HG03342 (cell line): ENCODE measurements around the gene GPR22.

Experiments used
- ATAC-seq: cut with Tn5 transposase; IDR thresholded peaks from one replicate; pipeline ENCODE4 v1.9.1; 2021; ENCODE audit warnings: mild to moderate bottlenecking, moderate library complexity; ENCODE audit not compliant: unreplicated experiment

GPR22 gene

DNA sequence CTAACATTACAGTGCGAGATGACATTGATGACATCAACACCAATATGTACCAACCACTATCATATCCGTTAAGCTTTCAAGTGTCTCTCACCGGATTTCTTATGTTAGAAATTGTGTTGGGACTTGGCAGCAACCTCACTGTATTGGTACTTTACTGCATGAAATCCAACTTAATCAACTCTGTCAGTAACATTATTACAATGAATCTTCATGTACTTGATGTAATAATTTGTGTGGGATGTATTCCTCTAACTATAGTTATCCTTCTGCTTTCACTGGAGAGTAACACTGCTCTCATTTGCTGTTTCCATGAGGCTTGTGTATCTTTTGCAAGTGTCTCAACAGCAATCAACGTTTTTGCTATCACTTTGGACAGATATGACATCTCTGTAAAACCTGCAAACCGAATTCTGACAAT is 4.3 kb downstream of the GPR22 start:
- no peak for ATAC-seq

DNA sequence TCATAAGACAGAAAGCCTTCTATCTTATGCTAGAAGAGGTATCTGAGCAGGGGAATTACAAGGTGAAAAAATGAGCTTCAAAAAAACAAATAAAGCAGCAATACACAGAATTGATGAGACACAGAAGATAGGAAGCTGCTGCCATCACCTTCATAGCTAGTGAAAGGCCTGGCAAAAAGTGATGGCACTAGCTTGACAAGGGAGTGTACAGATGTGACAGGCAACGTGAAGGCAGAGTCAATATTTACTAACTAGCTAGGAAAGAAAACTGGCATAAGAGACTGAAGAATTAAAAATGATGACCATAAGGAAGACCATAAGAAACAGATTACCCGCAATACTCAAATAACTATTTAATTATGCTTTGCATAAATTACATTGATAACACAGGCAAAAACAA is 9.4 kb downstream of the GPR22 start:
- no peak for ATAC-seq

DNA sequence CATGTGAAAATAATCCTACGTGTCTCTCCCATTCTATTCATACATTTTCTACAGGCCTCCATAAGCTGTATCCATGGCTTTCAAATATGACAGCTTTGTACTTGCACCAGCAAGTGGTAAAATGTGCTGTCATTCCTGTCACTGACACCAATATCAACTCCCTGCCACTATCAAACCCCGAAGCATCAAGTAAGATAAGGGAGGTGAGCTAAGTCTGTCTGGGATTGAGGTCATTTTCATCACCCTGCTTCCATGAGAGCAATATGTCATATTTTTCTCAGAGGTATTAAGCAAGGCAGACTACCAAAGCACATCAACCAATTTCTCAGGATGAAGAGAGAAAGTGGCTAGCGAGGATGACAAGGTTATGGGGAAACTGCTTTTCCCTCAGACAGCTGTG is 11.1 kb downstream of the GPR22 start:
- ATAC-seq = no peak

DNA sequence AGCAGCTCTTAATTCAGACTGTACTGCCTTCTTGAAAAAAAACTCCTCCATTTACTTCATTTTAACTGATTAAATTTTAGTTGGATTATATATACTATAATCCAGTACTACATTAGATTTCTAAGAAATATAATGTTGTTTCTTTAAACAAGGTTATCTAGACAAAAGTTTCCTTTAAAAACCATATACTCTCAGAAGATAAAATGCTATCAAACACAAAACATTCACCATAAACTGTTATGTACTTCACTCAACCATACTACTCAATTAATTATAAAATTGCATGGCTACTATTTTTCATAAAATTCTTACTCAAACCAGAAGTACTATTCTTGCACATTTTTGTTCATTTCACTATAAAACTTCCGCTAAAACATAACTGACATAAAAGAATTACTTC is 12.7 kb downstream of the GPR22 start:
- ATAC-seq = no peak

DNA sequence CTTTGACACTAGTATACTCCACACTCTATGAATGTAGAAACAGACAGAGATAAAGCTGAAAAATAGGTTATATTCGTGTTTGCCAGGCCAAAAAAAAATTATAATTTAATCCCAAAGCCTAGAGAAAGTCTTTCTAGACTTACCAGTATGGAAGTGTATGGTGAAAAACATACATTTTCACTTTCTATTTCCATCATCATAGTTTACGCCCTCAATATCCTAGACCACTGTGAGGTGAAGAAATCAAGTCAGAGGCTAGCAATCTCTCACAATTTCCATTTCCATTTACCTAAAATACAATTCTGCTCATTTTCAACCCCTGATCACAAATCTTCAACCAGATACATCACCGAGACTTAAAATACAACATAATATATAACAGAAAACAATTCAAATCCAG is 16.2 kb downstream of the GPR22 start:
- ATAC-seq = no peak

DNA sequence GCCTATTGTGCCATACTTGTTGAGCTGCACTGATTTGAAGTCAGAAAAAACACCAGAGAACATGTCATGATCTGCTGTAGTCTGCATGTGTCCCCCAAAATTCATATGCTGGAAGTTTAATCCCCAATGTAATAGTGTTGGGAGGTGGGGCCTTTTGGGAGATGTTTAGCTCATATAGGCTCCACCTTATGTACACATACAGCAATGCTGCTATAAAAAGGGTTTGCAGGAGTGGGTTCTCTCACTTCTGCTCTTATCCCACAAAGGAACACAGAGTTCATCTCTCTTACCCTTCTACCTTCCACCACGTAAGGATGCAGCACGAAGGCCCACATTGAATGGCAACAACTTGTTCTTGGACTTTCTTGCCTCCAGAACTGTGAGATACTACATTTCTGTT is 23.0 kb downstream of the GPR22 start:
- ATAC-seq = no peak

DNA sequence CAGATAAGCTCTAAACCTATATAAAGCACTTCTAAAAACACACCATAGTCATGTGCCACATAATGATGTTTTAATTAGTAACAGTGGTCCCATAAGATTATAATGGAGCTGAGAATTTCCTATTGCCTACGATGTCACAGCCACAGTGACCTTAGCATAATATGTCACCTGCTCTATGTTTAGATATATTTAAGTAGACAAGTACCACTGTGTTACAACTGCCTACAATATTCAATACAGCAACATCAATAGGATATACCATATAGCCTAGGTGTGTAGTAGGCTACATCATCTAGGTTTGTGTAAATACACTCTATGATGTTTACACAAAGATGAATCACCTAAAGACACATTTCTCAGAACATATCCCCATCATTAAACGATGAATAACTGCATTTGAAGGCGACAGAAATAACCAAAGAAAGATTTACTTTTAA is 24.5 kb downstream of the GPR22 start:
- no peak for ATAC-seq

DNA sequence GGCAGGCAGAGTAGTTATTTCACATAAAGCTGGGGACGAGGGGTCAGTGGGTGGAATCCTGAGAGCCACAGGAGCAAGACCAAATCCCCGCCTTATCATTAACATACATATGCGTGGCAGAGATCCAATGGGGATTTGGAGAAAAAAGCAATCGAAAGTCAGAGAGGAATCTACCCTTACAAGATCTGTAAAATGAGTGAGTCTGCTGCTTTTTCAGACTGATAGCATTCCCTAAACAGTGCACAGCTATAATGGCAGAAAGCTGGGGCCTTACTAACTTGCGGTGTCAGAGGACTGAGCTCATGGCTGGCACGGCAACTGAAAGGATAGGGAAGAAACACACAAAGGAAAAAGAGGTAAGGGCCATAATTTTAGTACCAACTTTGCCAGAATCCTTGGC is 25.0 kb downstream of the GPR22 start:
- no peak for ATAC-seq

DNA sequence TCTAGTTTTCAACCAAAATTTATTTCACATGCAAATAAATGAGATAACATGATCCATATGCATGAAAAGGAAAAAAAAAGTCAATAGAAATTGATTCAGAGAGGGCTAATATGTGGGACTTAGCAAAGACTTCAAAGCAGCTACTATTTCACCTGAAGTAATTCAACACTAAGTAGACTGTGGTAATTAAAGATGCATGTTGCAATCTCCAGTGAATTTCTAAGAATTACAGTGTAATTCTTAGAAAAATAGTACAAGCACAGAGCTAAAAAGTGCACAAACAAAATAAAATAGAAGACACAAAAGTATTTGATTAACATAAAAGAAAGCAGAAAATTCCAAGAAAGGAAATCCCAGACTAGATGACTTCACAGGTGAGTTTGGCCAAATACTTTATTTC is 25.7 kb downstream of the GPR22 start:
- no peak for ATAC-seq

DNA sequence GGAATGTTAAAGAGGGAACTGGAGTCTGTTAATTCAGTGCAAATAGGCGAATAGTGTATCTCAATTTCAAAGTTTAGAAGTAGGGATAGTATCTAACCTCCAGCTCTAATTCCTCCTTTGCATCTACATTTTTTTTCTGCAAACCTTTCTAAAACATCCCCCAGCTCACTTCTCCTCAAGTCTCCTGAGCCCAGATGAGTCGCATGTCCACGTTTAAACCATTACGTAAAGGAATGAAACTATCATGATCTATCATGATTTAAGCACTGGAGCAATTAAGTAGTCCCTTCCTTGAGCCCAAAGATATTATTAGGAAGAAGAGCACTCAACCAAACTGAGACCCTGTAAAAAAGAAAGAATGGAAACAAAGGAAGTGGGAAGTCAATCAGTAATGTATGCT is 29.9 kb downstream of the GPR22 start:
- no peak for ATAC-seq

DNA sequence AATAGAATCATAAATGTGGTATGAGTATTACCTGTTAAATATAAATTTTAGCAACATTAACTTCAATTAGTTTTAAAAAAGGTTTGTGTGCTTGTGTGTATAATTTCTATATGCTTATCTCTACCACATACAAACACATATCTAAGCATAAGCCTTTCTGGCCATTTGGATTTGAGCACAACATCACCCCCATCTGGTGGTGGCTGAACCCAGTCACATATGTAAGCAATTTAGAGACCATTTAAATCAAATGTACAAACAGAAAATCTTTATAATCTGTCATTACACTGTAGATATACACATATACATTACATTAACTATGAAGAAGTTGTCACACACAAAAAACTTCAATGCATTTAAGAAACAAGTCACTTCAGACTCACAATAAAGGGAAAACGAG is 31.7 kb downstream of the GPR22 start:
- no peak for ATAC-seq

DNA sequence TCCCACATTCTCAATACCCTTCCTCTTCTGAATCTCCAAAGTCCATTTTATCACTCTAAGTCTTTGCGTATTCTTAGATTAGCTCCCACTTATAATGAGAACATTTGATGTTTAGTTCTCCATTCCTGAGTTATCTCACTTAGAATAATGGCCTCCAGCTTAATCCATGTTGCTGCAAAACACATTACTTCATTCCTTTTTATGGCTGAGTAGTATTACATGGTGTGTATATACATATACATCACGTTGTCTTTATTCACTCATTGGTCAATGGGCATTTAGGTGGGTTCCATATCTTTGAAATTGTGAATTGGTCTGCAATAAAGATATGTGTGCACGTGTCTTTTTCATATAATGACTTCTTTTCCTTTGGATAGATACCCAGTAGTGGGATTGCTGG is 32.3 kb downstream of the GPR22 start:
- no peak for ATAC-seq

DNA sequence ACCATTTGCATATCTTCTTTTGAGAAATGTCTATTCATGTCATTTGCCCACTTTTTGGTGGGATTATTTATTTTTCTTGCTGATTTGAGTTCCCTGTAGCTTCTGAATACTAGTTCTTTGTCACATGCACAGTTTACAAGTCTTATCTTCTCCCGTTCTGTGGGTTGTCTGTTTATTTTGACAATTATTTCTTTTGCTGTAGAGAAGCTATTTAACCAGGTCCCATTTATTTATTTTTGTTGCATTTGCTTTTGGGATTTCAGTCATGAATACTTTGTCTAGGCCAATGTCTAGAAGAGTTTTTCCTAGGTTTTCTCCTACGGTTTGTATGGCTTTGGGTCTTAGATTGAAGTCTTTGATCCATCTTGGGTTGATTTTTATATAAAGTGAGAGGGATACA is 32.9 kb downstream of the GPR22 start:
- no peak for ATAC-seq

DNA sequence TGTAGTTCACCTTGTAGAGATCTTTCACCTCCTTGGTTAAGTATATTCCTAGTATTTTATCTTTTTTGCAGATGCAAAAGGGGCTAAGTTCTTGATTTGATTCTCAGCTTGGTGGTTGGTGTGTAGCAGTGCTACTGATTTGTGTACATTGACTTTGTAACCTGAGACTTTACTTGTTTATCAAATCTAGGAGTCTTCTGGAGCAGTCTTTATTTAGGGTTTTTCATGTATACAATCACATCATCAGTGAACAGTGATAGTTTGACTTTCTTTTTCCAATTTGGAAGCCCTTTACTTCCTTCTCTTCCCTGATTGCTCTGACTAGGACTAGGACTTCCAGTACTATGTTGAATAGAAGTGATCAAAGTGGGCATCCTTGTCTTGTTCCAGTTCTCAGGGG is 33.8 kb downstream of the GPR22 start:
- ATAC-seq = no peak

DNA sequence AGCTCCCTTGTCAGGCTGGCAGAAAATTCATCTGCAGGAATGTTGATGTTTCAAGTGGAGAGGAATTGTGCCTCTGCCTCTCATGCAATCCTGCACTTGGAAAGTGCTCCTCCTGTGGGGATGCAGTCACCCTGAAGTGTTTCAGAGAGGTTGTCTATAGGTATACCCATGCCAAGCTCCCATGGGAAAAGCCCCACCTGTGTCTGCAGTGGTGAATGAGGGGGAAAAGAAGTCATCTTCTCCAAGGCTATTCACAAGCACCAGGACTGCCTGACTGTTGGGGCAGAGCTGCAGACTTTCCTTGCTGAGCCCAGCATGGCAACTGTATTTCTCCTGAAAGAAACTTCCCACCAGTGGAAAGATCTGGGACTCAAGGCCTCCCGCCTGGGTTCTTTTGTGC is 35.5 kb downstream of the GPR22 start:
- ATAC-seq = no peak

DNA sequence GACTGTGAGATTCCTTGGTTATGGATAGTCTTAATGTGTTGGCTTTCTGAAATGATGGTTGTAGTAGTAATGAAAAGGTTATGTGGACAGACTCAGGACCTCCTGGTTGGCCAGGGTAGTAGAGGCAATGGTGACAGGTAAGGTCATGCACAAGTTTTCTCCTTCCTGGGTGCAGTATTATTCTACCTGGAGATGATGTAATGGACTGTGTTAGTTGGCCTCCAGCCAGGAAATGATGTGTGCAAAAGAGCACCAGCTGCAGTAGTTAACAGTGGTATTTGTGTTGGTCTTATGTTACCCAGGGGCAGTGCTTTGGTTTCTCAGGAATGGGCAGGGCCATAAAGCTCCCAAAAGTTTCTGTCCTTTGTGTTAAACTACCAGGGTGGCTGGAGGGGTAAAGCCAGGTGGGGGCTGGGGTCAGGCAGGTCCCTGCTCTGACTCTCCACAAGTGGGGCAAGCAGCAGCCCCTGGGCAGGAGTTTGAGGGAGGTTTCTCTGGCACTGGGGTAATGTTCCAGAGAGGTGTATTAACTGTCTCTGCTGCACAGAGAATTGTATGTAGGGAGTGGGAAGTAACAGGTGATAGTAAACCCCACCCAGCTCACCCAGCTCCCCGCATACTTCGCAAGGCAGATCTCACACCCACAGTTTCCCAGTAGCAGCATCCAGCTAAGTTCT is 36.3 kb downstream of the GPR22 start:
- ATAC-seq = no peak

DNA sequence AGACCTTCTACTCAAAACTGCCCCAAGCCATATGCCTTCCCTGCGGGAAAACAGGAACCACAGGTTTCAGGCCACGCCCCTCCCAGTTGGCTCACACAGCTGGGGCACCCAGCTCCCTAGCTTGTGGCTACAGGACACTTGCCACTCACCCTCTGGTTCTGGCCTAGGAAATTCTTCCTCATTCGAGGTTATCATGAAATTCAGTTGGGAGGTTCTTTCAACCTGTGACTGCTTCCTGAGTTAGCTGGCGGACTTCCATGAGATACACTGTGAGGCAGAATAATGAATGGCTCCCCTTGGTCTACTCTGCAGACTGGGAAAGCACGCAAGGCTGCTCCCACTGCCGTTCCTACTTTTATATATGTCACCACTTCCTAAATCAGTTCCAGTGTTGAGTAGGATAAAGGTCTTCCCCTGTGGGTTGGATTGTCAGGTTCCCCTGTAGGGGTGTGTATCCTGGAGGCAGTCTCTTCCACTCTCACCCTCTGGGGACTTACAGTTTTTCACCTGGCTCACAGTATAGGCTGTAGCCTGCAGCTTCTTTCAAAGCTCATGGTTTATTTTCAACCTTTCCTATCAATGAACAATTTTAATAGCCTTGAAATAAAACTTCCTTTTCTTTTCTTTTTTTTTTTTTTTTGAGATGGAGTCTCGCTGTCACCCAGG is 37.0 kb downstream of the GPR22 start:
- no peak for ATAC-seq
